HUES48 (cell line): Measurements from ENCODE around the gene SP3.

Experiments
- H3K27ac ChIP-seq: one replicate; pipeline ENCODE4 v1.7.0; 2013; ENCODE audit warnings: low read depth, low read length, inconsistent platforms
- H3K27me3 ChIP-seq: 2 replicates; pipeline ENCODE4 v1.6.1; 2013; ENCODE audit warnings: mild to moderate bottlenecking, low read length; ENCODE audit not compliant: control insufficient read depth, insufficient read depth
- H3K36me3 ChIP-seq: 2 replicates; pipeline ENCODE4 v1.6.1; 2013; ENCODE audit warnings: low read length; ENCODE audit not compliant: control insufficient read depth, insufficient read depth
- H3K4me1 ChIP-seq: 2 replicates; pipeline ENCODE4 v1.6.1; 2013; ENCODE audit warnings: mild to moderate bottlenecking, low read length; ENCODE audit not compliant: control insufficient read depth, insufficient read depth
- H3K4me3 ChIP-seq: 2 replicates; pipeline ENCODE4 v1.5.1; 2013; ENCODE audit warnings: mild to moderate bottlenecking, low read depth, low read length
- H3K9ac ChIP-seq: 2 replicates; pipeline ENCODE4 v1.6.1; 2013; ENCODE audit warnings: mild to moderate bottlenecking, low read depth, low read length, moderate library complexity
- H3K9me3 ChIP-seq: 2 replicates; pipeline ENCODE4 v1.6.1; 2013; ENCODE audit warnings: low read length; ENCODE audit not compliant: control insufficient read depth, insufficient read depth

SP3 gene

DNA sequence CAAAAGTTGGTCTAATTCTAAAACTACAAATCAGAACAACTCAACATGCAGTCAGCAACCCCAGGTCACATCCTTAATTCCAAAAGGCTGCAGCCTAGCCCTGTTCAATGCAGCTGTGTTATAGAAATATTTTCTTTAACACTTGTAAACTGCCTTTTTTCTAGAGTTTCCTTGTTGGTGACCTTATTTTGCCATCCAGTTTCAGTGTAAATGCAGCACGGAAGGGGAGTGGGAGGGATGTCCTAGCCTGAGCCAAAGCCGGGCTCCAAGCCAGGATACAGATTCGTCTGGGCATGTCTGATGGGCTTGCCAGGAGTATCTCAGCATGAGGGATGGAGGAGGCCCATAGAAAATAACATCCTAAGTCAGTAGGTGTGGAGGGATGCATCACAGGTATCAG lies 17.7 kb upstream of the SP3 start:
- Histone ChIP-seq H3K27ac (no peak overlapping the region), H3K9ac (no peak overlapping the region), H3K27me3 (no peaks in the 10 kb centered on the region), H3K4me3 (no peak overlapping the region), H3K9me3 (no peaks in the 10 kb centered on the region), H3K4me1 (peaks cover 7% of the 10 kb centered on the region), H3K36me3 (no peaks in the 10 kb centered on the region)

DNA sequence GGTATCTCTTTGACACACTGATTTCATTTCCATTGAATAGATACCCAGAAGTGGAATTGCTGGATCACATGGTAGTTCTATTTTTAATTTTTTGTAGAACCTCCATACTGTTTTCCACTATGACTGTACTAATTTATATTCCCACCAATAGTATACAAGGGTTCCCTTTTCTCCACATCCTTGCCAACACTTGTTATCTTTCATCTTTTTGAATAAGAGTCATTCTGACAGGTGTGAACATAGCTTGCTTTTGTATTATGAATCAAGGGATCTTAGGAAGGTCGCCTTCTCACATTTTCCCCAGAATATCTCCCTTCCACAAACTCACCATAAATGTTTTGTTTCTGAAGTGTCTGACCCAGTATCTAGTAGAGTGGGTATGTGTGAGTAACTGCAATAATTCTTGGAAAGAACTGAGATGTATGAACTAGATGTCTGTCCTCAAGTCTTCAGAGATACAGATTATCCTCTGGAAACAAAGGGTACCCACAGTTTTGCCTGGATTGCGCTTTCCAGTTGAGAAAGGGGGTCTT lies 17.1 kb upstream of the SP3 start:
- Histone ChIP-seq H3K4me1 (peaks cover 7% of the 10 kb centered on the region), H3K36me3 (no peaks in the 10 kb centered on the region), H3K27ac (no peak overlapping the region), H3K9me3 (no peaks in the 10 kb centered on the region), H3K9ac (no peak overlapping the region), H3K27me3 (no peaks in the 10 kb centered on the region), H3K4me3 (no peak overlapping the region)

DNA sequence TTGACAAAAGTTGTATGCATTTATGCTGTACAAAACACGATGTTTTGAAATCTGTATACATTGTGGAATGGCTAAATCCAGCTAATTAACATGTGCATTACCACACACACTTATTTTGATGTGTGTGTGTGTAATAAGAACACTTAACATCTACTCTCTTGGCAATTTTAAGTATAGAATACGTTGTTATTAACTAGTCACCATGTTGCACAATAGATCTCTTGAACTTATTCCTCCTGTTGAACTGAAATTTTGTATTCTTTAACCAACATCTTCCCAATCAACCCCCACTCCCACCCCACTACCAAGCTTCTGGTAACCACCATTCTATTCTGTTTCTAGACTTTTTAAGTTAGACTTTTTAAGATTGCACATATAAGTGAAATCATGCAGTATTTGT lies 16.3 kb upstream of the SP3 start:
- H3K4me1 ChIP-seq = peaks cover 7% of the 10 kb centered on the region
- no peaks in the 10 kb centered on the region for H3K9me3 ChIP-seq
- H3K4me3 ChIP-seq = no peak overlapping the region
- no peaks in the 10 kb centered on the region for H3K36me3 ChIP-seq
- no peak overlapping the region for H3K27ac ChIP-seq
- H3K9ac ChIP-seq = no peak overlapping the region
- H3K27me3 ChIP-seq = no peaks in the 10 kb centered on the region

DNA sequence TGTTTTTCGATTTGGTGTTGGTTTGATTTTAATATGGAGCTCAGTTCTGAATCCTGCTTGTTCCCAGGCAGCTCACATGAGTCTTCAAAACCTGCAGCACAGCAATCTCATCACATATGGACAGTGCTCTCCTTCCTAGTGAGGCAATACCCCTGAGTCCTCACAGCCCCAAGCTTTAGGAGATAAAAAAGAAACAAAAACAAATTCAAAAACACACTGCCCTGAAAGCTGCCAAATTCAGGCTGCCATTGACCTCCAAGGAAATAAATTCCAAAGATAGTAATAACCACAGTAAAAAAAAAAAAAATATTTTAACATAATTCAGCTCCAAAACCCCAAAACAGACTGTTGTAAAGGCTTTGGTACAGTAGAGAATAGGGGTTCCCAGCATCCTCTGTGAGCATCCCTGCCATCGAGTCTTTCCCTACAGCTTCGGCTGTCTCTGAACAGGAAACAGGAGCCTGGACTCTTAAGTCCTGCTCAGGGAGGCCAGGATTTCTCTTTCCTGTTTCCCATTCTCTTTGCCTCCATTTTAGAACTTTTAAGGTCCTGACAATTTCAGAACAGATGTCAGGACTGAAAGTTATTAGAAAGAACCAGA lies 14.7 kb upstream of the SP3 start:
- no peak overlapping the region for H3K27ac ChIP-seq
- no peaks in the 10 kb centered on the region for H3K27me3 ChIP-seq
- H3K4me1 ChIP-seq = peaks cover 7% of the 10 kb centered on the region
- H3K36me3 ChIP-seq = no peaks in the 10 kb centered on the region
- no peak overlapping the region for H3K4me3 ChIP-seq
- H3K9me3 ChIP-seq = no peaks in the 10 kb centered on the region
- H3K9ac ChIP-seq = no peak overlapping the region

DNA sequence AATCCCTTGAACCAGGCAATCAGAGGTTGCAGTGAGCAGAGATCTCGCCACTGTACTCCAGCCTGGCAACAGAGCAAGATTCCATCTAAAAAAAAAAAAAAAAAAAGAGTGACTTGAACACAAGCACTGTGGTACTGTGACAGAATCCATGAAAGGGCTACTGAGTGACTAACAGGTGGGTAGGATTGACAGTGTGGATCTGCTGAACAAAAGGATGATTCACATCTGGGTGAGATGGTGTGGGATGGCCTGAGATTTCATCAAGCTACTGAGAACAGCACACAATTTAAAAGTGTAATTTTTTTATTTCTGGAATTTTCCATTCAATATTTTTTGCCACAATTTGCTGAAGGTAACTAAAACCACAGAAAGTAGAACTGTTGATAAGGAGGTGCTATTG lies 13.3 kb upstream of the SP3 start:
- Histone ChIP-seq H3K36me3 (no peaks in the 10 kb centered on the region), H3K9ac (no peak overlapping the region), H3K27ac (no peak overlapping the region), H3K27me3 (no peaks in the 10 kb centered on the region), H3K4me3 (no peak overlapping the region), H3K4me1 (peaks cover 7% of the 10 kb centered on the region), H3K9me3 (no peaks in the 10 kb centered on the region)

DNA sequence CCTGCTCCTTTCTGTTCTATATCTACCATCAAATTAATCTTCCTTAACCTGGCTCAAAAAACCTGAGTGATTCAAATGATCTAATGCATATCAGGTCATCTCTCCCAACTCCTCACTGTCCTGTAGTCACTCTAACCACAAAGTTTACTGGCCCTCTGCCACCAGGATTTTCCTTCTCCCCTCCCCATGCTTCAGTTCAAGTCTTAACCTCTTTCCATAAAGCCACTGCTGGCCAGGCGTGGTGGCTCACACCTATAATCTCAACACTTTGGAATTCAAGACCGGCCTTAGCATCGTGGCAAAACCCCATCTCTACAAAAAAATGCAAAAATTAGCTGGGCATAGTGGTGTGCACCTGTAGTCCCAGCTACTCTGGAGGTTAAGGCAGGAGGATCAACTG lies 7.5 kb upstream of the SP3 start:
- H3K36me3 ChIP-seq = no peaks in the 10 kb centered on the region
- no peaks in the 10 kb centered on the region for H3K9me3 ChIP-seq
- peaks cover 25% of the 10 kb centered on the region for H3K4me1 ChIP-seq
- no peak overlapping the region for H3K9ac ChIP-seq
- H3K27ac ChIP-seq = no peak overlapping the region
- no peak overlapping the region for H3K4me3 ChIP-seq
- H3K27me3 ChIP-seq = no peaks in the 10 kb centered on the region

DNA sequence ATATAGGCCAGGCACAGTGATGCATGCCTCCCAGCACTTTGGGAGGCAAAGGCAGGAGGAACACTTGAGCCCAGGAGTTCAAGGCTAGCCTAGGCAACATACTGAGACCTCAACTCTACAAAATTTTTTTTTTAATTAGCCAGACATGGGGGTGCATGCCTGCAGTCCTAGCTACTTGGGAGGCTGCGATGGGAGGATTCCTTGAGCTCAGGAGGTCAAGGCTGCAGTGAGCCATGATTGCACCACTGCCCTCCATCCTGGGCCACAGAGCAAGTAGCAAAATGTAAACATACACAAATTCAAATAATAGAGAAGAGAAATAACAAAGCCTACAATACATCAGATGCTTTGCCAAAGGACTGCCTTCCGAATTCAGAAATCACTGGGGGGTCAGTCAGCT lies 7.0 kb upstream of the SP3 start:
- H3K36me3 ChIP-seq = no peaks in the 10 kb centered on the region
- no peaks in the 10 kb centered on the region for H3K9me3 ChIP-seq
- H3K27ac ChIP-seq = no peak overlapping the region
- no peak overlapping the region for H3K4me3 ChIP-seq
- H3K4me1 ChIP-seq = peaks cover 25% of the 10 kb centered on the region
- H3K27me3 ChIP-seq = no peaks in the 10 kb centered on the region
- H3K9ac ChIP-seq = no peak overlapping the region

DNA sequence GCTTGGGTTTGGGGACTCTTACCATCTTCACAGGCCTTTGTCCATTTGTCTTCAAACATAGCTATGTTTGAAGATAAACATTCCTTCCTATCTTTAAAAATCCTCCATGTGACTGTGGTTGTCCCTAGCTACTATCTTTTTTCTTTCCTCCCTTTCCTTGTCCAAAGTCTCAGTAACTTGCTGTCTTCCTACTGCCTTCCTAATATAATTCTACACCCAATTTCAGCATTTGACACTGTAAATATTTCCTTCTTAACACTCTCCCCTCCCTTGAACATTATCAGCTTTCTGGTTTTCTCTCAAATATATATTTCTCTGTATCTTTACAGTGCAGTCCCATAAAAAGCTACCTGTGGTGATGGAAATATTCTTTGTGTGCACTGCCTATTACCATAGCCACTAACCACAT lies 5.3 kb upstream of the SP3 start:
- peaks cover 35% of the 10 kb centered on the region for H3K4me1 ChIP-seq
- H3K4me3 ChIP-seq = no peak overlapping the region
- H3K9ac ChIP-seq = no peak overlapping the region
- no peaks in the 10 kb centered on the region for H3K27me3 ChIP-seq
- H3K27ac ChIP-seq = peak overlapping the region; percentile 43
- no peaks in the 10 kb centered on the region for H3K36me3 ChIP-seq
- H3K9me3 ChIP-seq = no peaks in the 10 kb centered on the region

DNA sequence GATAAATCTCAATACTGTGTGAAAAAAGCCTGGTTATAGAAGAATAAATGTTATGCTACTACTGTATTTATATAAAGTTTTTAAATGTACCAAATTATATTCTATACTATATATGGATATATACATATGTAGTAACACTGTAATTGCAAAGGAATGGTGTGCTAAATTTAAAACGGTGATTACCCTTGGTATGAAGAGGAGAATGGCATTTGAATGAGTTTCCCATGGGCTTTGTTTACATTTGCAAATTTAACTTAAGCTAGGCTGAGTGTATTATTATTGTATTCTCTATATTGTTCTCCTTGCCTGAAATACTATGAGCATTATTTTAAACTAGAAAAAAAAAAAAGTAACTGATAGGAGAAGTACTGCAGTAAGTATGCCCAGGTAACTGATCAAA lies 4.7 kb upstream of the SP3 start:
- Histone ChIP-seq H3K4me1 (peaks cover 35% of the 10 kb centered on the region), H3K27me3 (no peaks in the 10 kb centered on the region), H3K9ac (no peak overlapping the region), H3K4me3 (no peak overlapping the region), H3K36me3 (no peaks in the 10 kb centered on the region), H3K9me3 (no peaks in the 10 kb centered on the region), H3K27ac (peak overlapping the region; percentile 43)

DNA sequence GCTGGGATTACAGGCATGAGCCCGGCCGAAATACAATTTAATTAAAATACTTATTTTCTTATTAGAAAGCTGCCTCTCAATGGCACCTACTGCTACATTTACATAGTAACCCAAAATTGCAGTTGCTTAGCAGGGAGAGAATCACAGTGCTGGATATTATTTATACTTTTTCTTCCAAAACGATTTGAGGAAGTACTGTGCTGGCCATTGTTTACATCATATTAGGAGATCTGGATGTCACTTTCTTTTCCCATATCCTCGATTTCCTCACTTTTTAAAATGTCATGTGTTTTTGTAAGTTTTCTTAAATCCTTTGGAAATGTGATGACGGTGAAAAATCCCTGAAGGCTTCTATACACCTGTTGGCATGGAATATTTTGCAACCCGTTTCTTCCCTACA lies 3.4 kb upstream of the SP3 start:
- no peak overlapping the region for H3K9ac ChIP-seq
- H3K4me3 ChIP-seq = no peak overlapping the region
- no peak overlapping the region for H3K27ac ChIP-seq
- peaks cover 35% of the 10 kb centered on the region for H3K4me1 ChIP-seq
- no peaks in the 10 kb centered on the region for H3K27me3 ChIP-seq
- H3K9me3 ChIP-seq = no peaks in the 10 kb centered on the region
- H3K36me3 ChIP-seq = no peaks in the 10 kb centered on the region

DNA sequence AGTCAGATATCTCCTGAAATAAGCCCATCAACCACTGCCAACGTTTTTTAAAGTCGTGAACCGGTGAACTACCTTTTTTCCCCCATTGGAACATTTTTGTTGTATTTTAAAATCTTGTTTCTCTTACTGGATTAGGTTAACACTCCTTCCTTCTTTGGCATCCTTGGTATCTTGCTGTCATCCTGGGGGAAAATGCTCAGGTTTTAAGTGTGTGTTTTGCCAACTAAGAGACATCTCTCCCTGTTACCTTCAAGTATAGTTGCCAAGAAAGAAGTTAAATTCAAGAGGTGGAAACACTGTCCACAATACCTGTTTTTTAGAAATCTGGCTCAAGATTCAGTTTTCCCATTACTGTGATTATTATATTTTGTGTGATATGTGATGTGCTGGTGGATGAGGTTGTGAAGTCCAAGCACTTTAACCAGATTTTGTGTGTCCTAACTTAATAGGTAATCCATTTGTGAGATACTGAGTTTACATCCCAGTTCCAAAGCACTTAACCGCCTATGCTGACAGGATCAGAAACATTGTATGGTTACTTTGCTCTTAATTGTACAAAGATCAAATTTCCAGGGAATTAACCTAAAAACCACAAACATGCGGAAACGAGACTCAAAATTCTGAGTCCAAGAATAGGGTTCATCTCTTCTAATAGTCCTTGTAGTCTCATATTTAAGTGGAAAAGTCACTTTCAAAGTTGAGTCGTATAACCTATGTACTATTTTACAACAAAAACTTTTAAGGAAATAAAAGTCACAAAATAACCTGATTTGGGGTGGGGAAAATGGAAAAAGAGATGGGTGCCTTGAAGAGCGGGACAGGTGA lies 1.3 kb upstream of the SP3 start:
- H3K4me3 ChIP-seq = peak overlapping the region; percentile 97
- no peaks in the 10 kb centered on the region for H3K36me3 ChIP-seq
- peak overlapping the region; percentile 95 for H3K9ac ChIP-seq
- peak overlapping the region; percentile 100 for H3K27ac ChIP-seq
- H3K9me3 ChIP-seq = no peaks in the 10 kb centered on the region
- H3K4me1 ChIP-seq = peaks cover 42% of the 10 kb centered on the region
- no peaks in the 10 kb centered on the region for H3K27me3 ChIP-seq
